Uterus (tissue), 4 donors: Measurements from ENCODE around the gene AAK1. TPM values are rescaled to one million over a fixed set of nuclear protein-coding genes. Genes with fewer than 3 reads are reported as not detected.
"Not testable (repeated sequence)": the region's sequence is repeated elsewhere in the genome, so short reads cannot be mapped to it uniquely, and the experiment has no call there.

Experiments used
- DNase-seq, 2 donors: peaks; one replicate each; pipeline ENCODE4 v3.0.0-alpha.2; 2019 to 2020
- H3K27ac ChIP-seq, 2 donors: fragments of 200-600 bp; sonication (generic); 1 replicate in 1 of 2; 2 replicates in 1 of 2; pipeline ENCODE4 v1.5.1; 2016 to 2018
- H3K27me3 ChIP-seq, 2 donors: fragments of 200-600 bp; sonication (generic); one replicate each; pipeline ENCODE4 v1.5.1; 2018 to 2019; ENCODE audit warnings: control low read depth in 1 of 2
- H3K36me3 ChIP-seq, 2 donors: fragments of 200-600 bp; sonication (generic); one replicate each; pipeline ENCODE4 v1.5.1; 2019; ENCODE audit warnings: control low read depth in 1 of 2
- H3K4me1 ChIP-seq, 2 donors: fragments of 200-600 bp; sonication (generic); one replicate each; pipeline ENCODE4 v1.5.1; 2018 to 2019; ENCODE audit warnings: control low read depth in 1 of 2
- H3K4me3 ChIP-seq, 2 donors: fragments of 200-600 bp; sonication (generic); 1 replicate in 1 of 2; 2 replicates in 1 of 2; pipeline ENCODE4 v1.5.1; 2018 to 2019; ENCODE audit warnings: mild to moderate bottlenecking in 1 of 2
- H3K9me3 ChIP-seq, 2 donors: fragments of 200-600 bp; sonication (generic); one replicate each; pipeline ENCODE4 v1.5.1; 2019; ENCODE audit warnings: control low read depth in 1 of 2
- POLR2A ChIP-seq, 2 donors: fragments of 450-650 bp; IDR thresholded peaks; one replicate each; pipeline ENCODE4 v1.6.1; 2016; ENCODE audit warnings: antibody characterized with exemption in 2 of 2, mild to moderate bottlenecking in 1 of 2, moderate library complexity in 1 of 2
- intact Hi-C: fragments of 100-400 bp; cut with DNase I; formaldehyde crosslinking; loops from one replicate; pipeline ENCODE4 v1.15.1; 2023; ENCODE audit warnings: low total_unique reads
- total RNA-seq, 4 donors: library from RNA; depleted of rRNA in 3 of 4; stranded (reverse); fragments of >200 nt in 3 of 4; gene quantifications; one replicate each; pipeline versions ENCODE4 v1.1.0 to v1.2.4, GENCODE V29; 2014 to 2023
- TF ChIP-seq, protein P1 (sequence below), 4 experiments: fragments of 200-600 bp in 2 of 4; fragments of 450-650 bp in 2 of 4; sonication (generic) in 2 of 4; IDR thresholded peaks; one replicate each; pipeline ENCODE4 v1.5.1; 2016 to 2019; ENCODE audit warnings: antibody characterized with exemption in 4 of 4, mild to moderate bottlenecking in 2 of 4, moderate library complexity in 1 of 4
- donor health status: DM: yes; HTN: yes; CAD: no.

The AAK1 gene
- total RNA-seq, 4 donors from 2014 or later: 13.1 to 66.3 (median 32.5) TPM

DNA sequence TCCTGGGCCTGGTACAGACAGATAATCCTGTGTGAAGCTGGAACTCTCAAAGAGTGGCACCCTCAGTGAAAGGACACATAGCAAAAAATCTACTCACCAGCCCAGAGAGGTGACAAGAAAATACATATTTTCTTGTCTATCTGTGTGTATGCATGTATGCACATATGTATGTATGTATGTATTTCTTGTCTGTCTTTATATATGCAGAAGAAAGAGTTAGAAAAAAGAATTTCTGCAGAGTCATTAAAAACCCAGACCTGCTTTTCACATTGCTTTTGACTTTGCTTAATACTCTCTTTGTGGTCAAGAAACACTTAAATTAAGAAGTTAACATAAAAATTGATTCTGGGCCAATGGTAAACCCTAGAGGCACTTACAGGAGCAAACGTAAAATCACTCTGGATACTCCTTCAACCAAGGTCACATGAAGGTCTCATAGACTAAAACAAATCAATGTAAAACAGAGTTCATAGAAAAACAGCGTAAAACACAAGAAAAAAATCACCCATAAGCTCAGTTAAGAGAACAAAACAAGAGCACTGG lies 16.5 kb upstream of the AAK1 start:
- no peak for TF ChIP-seq POLR2A (IDR thresholded peaks at IDR 0.05)
- TF ChIP-seq, protein P1, sequence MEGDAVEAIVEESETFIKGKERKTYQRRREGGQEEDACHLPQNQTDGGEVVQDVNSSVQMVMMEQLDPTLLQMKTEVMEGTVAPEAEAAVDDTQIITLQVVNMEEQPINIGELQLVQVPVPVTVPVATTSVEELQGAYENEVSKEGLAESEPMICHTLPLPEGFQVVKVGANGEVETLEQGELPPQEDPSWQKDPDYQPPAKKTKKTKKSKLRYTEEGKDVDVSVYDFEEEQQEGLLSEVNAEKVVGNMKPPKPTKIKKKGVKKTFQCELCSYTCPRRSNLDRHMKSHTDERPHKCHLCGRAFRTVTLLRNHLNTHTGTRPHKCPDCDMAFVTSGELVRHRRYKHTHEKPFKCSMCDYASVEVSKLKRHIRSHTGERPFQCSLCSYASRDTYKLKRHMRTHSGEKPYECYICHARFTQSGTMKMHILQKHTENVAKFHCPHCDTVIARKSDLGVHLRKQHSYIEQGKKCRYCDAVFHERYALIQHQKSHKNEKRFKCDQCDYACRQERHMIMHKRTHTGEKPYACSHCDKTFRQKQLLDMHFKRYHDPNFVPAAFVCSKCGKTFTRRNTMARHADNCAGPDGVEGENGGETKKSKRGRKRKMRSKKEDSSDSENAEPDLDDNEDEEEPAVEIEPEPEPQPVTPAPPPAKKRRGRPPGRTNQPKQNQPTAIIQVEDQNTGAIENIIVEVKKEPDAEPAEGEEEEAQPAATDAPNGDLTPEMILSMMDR (IDR thresholded peaks at IDR 0.05): no peak
- H3K9me3 ChIP-seq: no peaks in the 10 kb centered on the region
- no peak overlapping the region for H3K4me3 ChIP-seq
- no peak for DNase-seq
- no peaks in the 10 kb centered on the region for H3K36me3 ChIP-seq
- H3K4me1 ChIP-seq: no peaks in the 10 kb centered on the region
- H3K27me3 ChIP-seq: no peaks in the 10 kb centered on the region
- H3K27ac ChIP-seq: no peak overlapping the region
- intact Hi-C loops: no loop called here

GRCh38 chr2:69659349-69659748 lies 15.8 kb upstream of the AAK1 start:
- H3K4me1 ChIP-seq: no peaks in the 10 kb centered on the region
- no peaks in the 10 kb centered on the region for H3K9me3 ChIP-seq
- H3K27ac ChIP-seq: no peak overlapping the region
- no peak overlapping the region for H3K4me3 ChIP-seq
- DNase-seq: no peak
- intact Hi-C loops: no loop called here
- H3K36me3 ChIP-seq: no peaks in the 10 kb centered on the region
- no peaks in the 10 kb centered on the region for H3K27me3 ChIP-seq
- TF ChIP-seq, protein P1 (IDR thresholded peaks at IDR 0.05): no peak
- no peak for TF ChIP-seq POLR2A (IDR thresholded peaks at IDR 0.05)

GRCh38 chr2:69652206-69652605 lies 8.7 kb upstream of the AAK1 start:
- H3K27ac ChIP-seq: peak overlapping the region; percentile 26 to 71
- intact Hi-C loops: no loop called here
- H3K27me3 ChIP-seq: no peaks in the 10 kb centered on the region
- H3K36me3 ChIP-seq: no peaks in the 10 kb centered on the region
- no peak for DNase-seq
- H3K4me1 ChIP-seq: no peaks in the 10 kb centered on the region
- H3K9me3 ChIP-seq: no peaks in the 10 kb centered on the region
- no peak for TF ChIP-seq POLR2A (IDR thresholded peaks at IDR 0.05)
- TF ChIP-seq, protein P1 (IDR thresholded peaks at IDR 0.05): no peak
- H3K4me3 ChIP-seq: no peak overlapping the region

DNA sequence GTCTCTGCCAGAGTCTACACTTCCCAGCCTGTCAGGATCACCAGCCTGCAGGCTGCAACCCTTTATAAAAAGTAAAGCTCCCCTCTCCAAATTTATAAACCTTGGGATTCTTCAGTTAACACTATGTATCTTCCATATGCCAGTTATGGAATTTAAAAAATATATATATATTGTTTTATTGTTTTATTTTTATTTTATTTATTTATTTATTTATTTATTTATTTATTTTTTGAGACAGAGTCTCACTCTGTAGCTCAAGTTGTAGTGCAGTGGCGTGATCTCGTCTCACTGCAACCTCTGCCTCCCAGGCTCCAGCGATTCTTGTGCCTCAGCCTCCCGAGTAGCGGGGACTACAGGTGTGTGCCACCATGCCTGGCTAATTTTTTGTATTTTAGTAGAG lies 3.7 kb upstream of the AAK1 start:
- H3K27ac ChIP-seq, H3K9me3 ChIP-seq, H3K27me3 ChIP-seq, H3K36me3 ChIP-seq, DNase-seq, H3K4me1 ChIP-seq, H3K4me3 ChIP-seq, intact Hi-C loops: not testable (repeated sequence)

- intact Hi-C loops: no loop called here
- Histone ChIP-seq H3K9me3 (no peaks in the 10 kb centered on the region), H3K27me3 (no peaks in the 10 kb centered on the region), H3K36me3 (no peaks in the 10 kb centered on the region), H3K27ac (peak overlapping the region in 1 of 2 donors; percentile 97), H3K4me1 (no peaks in the 10 kb centered on the region), H3K4me3 (no peak overlapping the region)
- no peak for TF ChIP-seq POLR2A (IDR thresholded peaks at IDR 0.05)
- TF ChIP-seq, protein P1 (IDR thresholded peaks at IDR 0.05): no peak
- DNase-seq: no peak
Observed at GRCh38 chr2:69646714-69647113, 3.2 kb upstream of the AAK1 start.

DNA sequence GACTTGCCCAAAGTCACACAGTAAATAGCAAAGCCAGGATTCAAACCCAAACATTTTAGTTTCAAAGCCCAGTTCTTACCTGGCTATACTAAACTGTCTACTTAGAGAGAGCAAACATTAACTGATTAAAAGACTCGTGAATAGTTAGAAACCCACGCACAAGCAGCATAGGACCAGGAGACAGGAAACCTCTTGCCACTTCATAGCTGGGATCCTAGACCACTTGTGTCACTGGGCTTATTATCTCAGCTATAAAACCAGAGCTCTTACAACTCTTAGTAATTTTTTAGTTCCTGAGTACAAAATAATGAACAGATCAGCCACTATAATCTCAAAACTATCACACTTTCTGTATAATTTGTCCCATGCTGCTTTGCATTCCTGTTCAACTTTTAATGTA lies 2.4 kb upstream of the AAK1 start:
- Histone ChIP-seq H3K9me3 (no peaks in the 10 kb centered on the region), H3K27me3 (no peaks in the 10 kb centered on the region), H3K4me1 (peaks cover 0 to 4% of the 10 kb centered on the region in 2 donors), H3K36me3 (no peaks in the 10 kb centered on the region), H3K27ac (peak overlapping the region; percentile 96 to 97), H3K4me3 (no peak overlapping the region)
- no peak for TF ChIP-seq POLR2A (IDR thresholded peaks at IDR 0.05)
- TF ChIP-seq, protein P1 (IDR thresholded peaks at IDR 0.05): no peak
- intact Hi-C loops: no loop called here
- no peak for DNase-seq
